Endothelial cell of umbilical vein (primary cell): Measurements from ENCODE around the gene MOB1B.

Experiments
- CTCF ChIP-seq, 2 donors: IDR thresholded peaks; 1 replicate in 1 of 2; 2 replicates in 1 of 2; pipeline ENCODE4 v1.5.1; 2011; ENCODE audit warnings: low read length in 2 of 2, mild to moderate bottlenecking in 2 of 2, moderate library complexity in 2 of 2, control low read depth in 1 of 2, inconsistent platforms in 1 of 2, low read depth in 1 of 2; ENCODE audit not compliant: insufficient read depth in 1 of 2; ENCODE audit errors: extremely low read depth in 1 of 2
- EZH2 ChIP-seq: IDR thresholded peaks from 2 replicates; pipeline ENCODE4 v1.6.1; 2012; ENCODE audit warnings: borderline replicate concordance, low read depth, mild to moderate bottlenecking, moderate library complexity, low read length, inconsistent platforms; ENCODE audit not compliant: severe bottlenecking
- FOS ChIP-seq: IDR thresholded peaks from 2 replicates; pipeline ENCODE4 v1.6.1; 2011; ENCODE audit warnings: mild to moderate bottlenecking, low read length, moderate library complexity, borderline replicate concordance; ENCODE audit not compliant: insufficient read depth
- GATA2 ChIP-seq: IDR thresholded peaks from 2 replicates; pipeline ENCODE4 v1.7.0; 2011; ENCODE audit warnings: low read depth, mild to moderate bottlenecking, moderate library complexity, mixed read lengths, low read length; ENCODE audit not compliant: insufficient read length, insufficient read depth
- MAX ChIP-seq: IDR thresholded peaks from 2 replicates; pipeline ENCODE4 v1.6.1; 2011; ENCODE audit not compliant: insufficient read depth, insufficient read length
- POLR2A ChIP-seq: IDR thresholded peaks from 2 replicates; pipeline ENCODE4 v1.6.1; 2012; ENCODE audit warnings: low read depth, mild to moderate bottlenecking, control low read depth, low read length
- POLR2AphosphoS5 ChIP-seq: IDR thresholded peaks from 2 replicates; pipeline ENCODE4 v1.6.1; 2012; ENCODE audit warnings: low read depth, mild to moderate bottlenecking, control low read depth, low read length, moderate library complexity; ENCODE audit not compliant: insufficient read depth

- TF ChIP-seq MAX, result no peak
- TF ChIP-seq CTCF (IDR thresholded peaks at IDR 0.05; ENCODE audit: extremely low read depth in 1 of 2, insufficient read depth in 1 of 2, low read depth in 1 of 2, low read length in 2 of 2), result no peak
- TF ChIP-seq POLR2AphosphoS5, result no peak
- no peak for TF ChIP-seq GATA2
- no peak for TF ChIP-seq FOS
- TF ChIP-seq POLR2A, result no peak
- TF ChIP-seq EZH2, result no peak
Observed at GRCh38 chr4:70914000-70914399, 11.8 kb downstream of the MOB1B start.
